Natural killer cell treated with Interleukin-12 subunit alpha and Interleukin-12 subunit beta and Interleukin-15 and Interleukin-18, amount 100 ng/mL, for 72 hours (primary cell): ENCODE data around the gene SLC25A10. TPM values are rescaled to one million over a fixed set of nuclear protein-coding genes. Genes with fewer than 3 reads are reported as not detected.

Experiments used
- total RNA-seq, 2 donors: library from RNA; stranded (reverse); gene quantifications; one replicate each; pipeline ENCODE4 v1.2.3, GENCODE V29; 2022

The SLC25A10 gene
- total RNA-seq, 2 donors from 2014 or later: 17.5 to 36.3 TPM

Other genes starting within 250 kb of the SLC25A10 start
- gene ACTG1, start 199.5 kb upstream of the SLC25A10 start, total RNA-seq: 1,000 to 10,000 TPM; 4,962 to 5,145 TPM
- gene FSCN2, start 183.9 kb upstream of the SLC25A10 start, total RNA-seq: under 1 TPM; 0.21 to 0.64 TPM
- 10 to 100 TPM; 35.5 to 76.6 TPM for gene FAAP100, start 159.9 kb upstream of the SLC25A10 start, total RNA-seq
- gene NPLOC4, start 75.2 kb upstream of the SLC25A10 start, total RNA-seq: 100 to 1,000 TPM; 161 to 174 TPM
- under 1 TPM in 1 of 2 donors, not detected in 1; 0.50 TPM for gene TSPAN10, start 75.1 kb upstream of the SLC25A10 start, total RNA-seq
- gene PDE6G, start 55.7 kb upstream of the SLC25A10 start, total RNA-seq: 1 to 10 TPM; 4.8 to 8.9 TPM
- gene OXLD1, start 45.7 kb upstream of the SLC25A10 start, total RNA-seq: 10 to 100 TPM; 35.2 to 45.6 TPM
- gene CCDC137, start 45.5 kb upstream of the SLC25A10 start, total RNA-seq: 10 to 100 TPM; 38.0 to 90.1 TPM
- 10 to 100 TPM; 35.5 to 54.7 TPM for gene ARL16, start 28.5 kb upstream of the SLC25A10 start, total RNA-seq
- gene HGS, start 28.3 kb upstream of the SLC25A10 start, total RNA-seq: 100 to 1,000 TPM; 140 to 220 TPM
- 100 to 1,000 TPM in 1 of 2 donors, 10 to 100 TPM in 1; 98.7 to 226 TPM for gene MRPL12, start 8.9 kb upstream of the SLC25A10 start, total RNA-seq
- gene GCGR, start 91.9 kb downstream of the SLC25A10 start, total RNA-seq: not detected
- 100 to 1,000 TPM in 1 of 2 donors, 10 to 100 TPM in 1; 83.9 to 104 TPM for gene MCRIP1, start 121.0 kb downstream of the SLC25A10 start, total RNA-seq
- gene PPP1R27, start 122.8 kb downstream of the SLC25A10 start, total RNA-seq: not detected
- 100 to 1,000 TPM; 691 to 774 TPM for gene P4HB, start 148.3 kb downstream of the SLC25A10 start, total RNA-seq
- gene ARHGDIA, start 159.1 kb downstream of the SLC25A10 start, total RNA-seq: 100 to 1,000 TPM; 874 to 929 TPM
- 100 to 1,000 TPM; 159 to 302 TPM for gene ALYREF, start 179.3 kb downstream of the SLC25A10 start, total RNA-seq
- gene ANAPC11, start 179.4 kb downstream of the SLC25A10 start, total RNA-seq: 100 to 1,000 TPM in 1 of 2 donors, 10 to 100 TPM in 1; 81.3 to 112 TPM
- under 1 TPM; 0.17 to 0.50 TPM for gene NPB, start 190.0 kb downstream of the SLC25A10 start, total RNA-seq
- gene PCYT2, start 199.1 kb downstream of the SLC25A10 start, total RNA-seq: 10 to 100 TPM; 30.4 to 36.5 TPM
- gene SIRT7, start 205.9 kb downstream of the SLC25A10 start, total RNA-seq: 10 to 100 TPM; 69.4 to 77.6 TPM
- 10 to 100 TPM; 26.7 to 49.4 TPM for gene MAFG, start 215.5 kb downstream of the SLC25A10 start, total RNA-seq
- 10 to 100 TPM; 18.3 to 56.1 TPM for gene PYCR1, start 225.0 kb downstream of the SLC25A10 start, total RNA-seq
- gene MYADML2, start 234.9 kb downstream of the SLC25A10 start, total RNA-seq: not detected
- gene NOTUM, start 248.9 kb downstream of the SLC25A10 start, total RNA-seq: under 1 TPM in 1 of 2 donors, not detected in 1; 0.17 TPM